HFFc6 (cell line): ENCODE results near the gene BPIFA1. TPM values are rescaled to one million over a fixed set of nuclear protein-coding genes. Genes with fewer than 3 reads are reported as not detected.

Experiments
- DNase-seq: peaks from one replicate; pipeline ENCODE4 v3.0.0-alpha.2; 2018
- H3K27ac Mint-ChIP-seq: 2 replicates; pipeline ENCODE4 v1.8.0; 2020; ENCODE audit warnings: mild to moderate bottlenecking, mixed read lengths
- H3K27me3 Mint-ChIP-seq: 2 replicates; pipeline ENCODE4 v1.8.0; 2021; ENCODE audit warnings: mild to moderate bottlenecking, moderate library complexity, mixed read lengths; ENCODE audit not compliant: insufficient read depth
- H3K36me3 Mint-ChIP-seq: 2 replicates; pipeline ENCODE4 v1.8.0; 2021; ENCODE audit warnings: low read depth, mixed read lengths
- H3K4me1 Mint-ChIP-seq: 2 replicates; pipeline ENCODE4 v1.8.0; 2020; ENCODE audit warnings: low read depth, mixed read lengths
- H3K4me3 Mint-ChIP-seq: 2 replicates; pipeline ENCODE4 v1.8.0; 2020; ENCODE audit warnings: mild to moderate bottlenecking, moderate library complexity, mixed read lengths
- H3K9me3 Mint-ChIP-seq: 2 replicates; pipeline ENCODE4 v1.8.0; 2020; ENCODE audit warnings: mild to moderate bottlenecking, mixed read lengths
- CTCF ChIP-seq: fragments of 200-600 bp; sonication (generic); IDR thresholded peaks from 2 replicates; pipeline ENCODE4 v1.5.0; 2021; ENCODE audit warnings: antibody characterized with exemption, mild to moderate bottlenecking
- total RNA-seq, 6 experiments: library from RNA; stranded (reverse); fragmentation: NEBNext Ultra II Directional; extraction: Animal tissue kit (Norgen Biotek cat#: 25700); gene quantifications; 2 replicates in 1 of 6; 3 replicates in 5 of 6; pipeline ENCODE4 v1.2.3, GENCODE V29; 2021

Gene BPIFA1
- total RNA-seq, 6 experiments from 2014 or later = not detected

GRCh38 chr20:33259371-33259770 lies 23.6 kb downstream of the BPIFA1 start:
- H3K9me3 Mint-ChIP-seq = no peaks in the 10 kb centered on the region
- no peak for TF ChIP-seq CTCF
- no peaks in the 10 kb centered on the region for H3K36me3 Mint-ChIP-seq
- no peak overlapping the region for H3K27ac Mint-ChIP-seq
- no peak for DNase-seq
- no peak overlapping the region for H3K4me3 Mint-ChIP-seq
- H3K4me1 Mint-ChIP-seq = peaks cover 14% of the 10 kb centered on the region
- H3K27me3 Mint-ChIP-seq = peaks cover 25% of the 10 kb centered on the region

- Mint-ChIP-seq H3K4me1 (peaks cover 14% of the 10 kb centered on the region), H3K36me3 (no peaks in the 10 kb centered on the region), H3K27me3 (peaks cover 30% of the 10 kb centered on the region), H3K9me3 (no peaks in the 10 kb centered on the region), H3K4me3 (no peak overlapping the region), H3K27ac (no peak overlapping the region)
- TF ChIP-seq CTCF = peak; percentile 34
- no peak for DNase-seq
Measured at GRCh38 chr20:33261465-33261864, 25.7 kb downstream of the BPIFA1 start.

GRCh38 chr20:33262658-33263065 lies 26.9 kb downstream of the BPIFA1 start:
- no peaks in the 10 kb centered on the region for H3K36me3 Mint-ChIP-seq
- TF ChIP-seq CTCF = peak; percentile 76
- peak; percentile 51 for DNase-seq
- H3K27ac Mint-ChIP-seq = no peak overlapping the region
- H3K27me3 Mint-ChIP-seq = peaks cover 28% of the 10 kb centered on the region
- H3K4me1 Mint-ChIP-seq = peaks cover 14% of the 10 kb centered on the region
- no peak overlapping the region; the same call in 1 of the 2 replicates for H3K4me3 Mint-ChIP-seq
- H3K9me3 Mint-ChIP-seq = no peaks in the 10 kb centered on the region

- no peak for TF ChIP-seq CTCF
- Mint-ChIP-seq H3K4me3 (no peak overlapping the region), H3K9me3 (no peaks in the 10 kb centered on the region), H3K27ac (no peak overlapping the region), H3K4me1 (peaks cover 14% of the 10 kb centered on the region), H3K27me3 (peaks cover 30% of the 10 kb centered on the region), H3K36me3 (no peaks in the 10 kb centered on the region)
- DNase-seq = no peak
Measured at GRCh38 chr20:33263784-33264183, 28.0 kb downstream of the BPIFA1 start.

GRCh38 chr20:33267701-33268100 lies 31.9 kb downstream of the BPIFA1 start:
- Mint-ChIP-seq H3K4me1 (peaks cover 3% of the 10 kb centered on the region), H3K9me3 (no peaks in the 10 kb centered on the region), H3K27ac (no peak overlapping the region), H3K4me3 (no peak overlapping the region), H3K36me3 (no peaks in the 10 kb centered on the region), H3K27me3 (peaks cover 37% of the 10 kb centered on the region)
- no peak for DNase-seq
- no peak for TF ChIP-seq CTCF
